Right lobe of liver (tissue), 6 donors: ENCODE results near the gene ATP11C. TPM values are rescaled to one million over a fixed set of nuclear protein-coding genes. Genes with fewer than 3 reads are reported as not detected.

Experiments used
- ATAC-seq, 4 donors: fragments of 200-7000 bp; cut with Tn5 transposase; one replicate each; pipeline ENCODE4 v1.9.1; 2020; ENCODE audit warnings: mild to moderate bottlenecking in 4 of 4, moderate library complexity in 4 of 4
- DNase-seq, 3 donors: peaks; one replicate each; pipeline ENCODE4 v3.0.0-alpha.2; 2020
- H3K27ac ChIP-seq, 3 donors: fragments of 200-600 bp; one replicate each; pipeline ENCODE4 v1.8.0; 2022
- H3K27me3 ChIP-seq, 2 donors: fragments of 200-600 bp; one replicate each; pipeline ENCODE4 v1.8.0; 2022
- H3K36me3 ChIP-seq, 4 donors: fragments of 200-600 bp; sonication (generic) in 1 of 4; one replicate each; pipeline versions ENCODE4 v1.5.1 to v1.8.0; 2017 to 2022; ENCODE audit warnings: control low read depth in 1 of 4
- H3K4me1 ChIP-seq, 4 donors: fragments of 200-600 bp; sonication (generic) in 1 of 4; one replicate each; pipeline versions ENCODE4 v1.5.1 to v1.8.0; 2017 to 2022; ENCODE audit warnings: control low read depth in 1 of 4
- H3K4me3 ChIP-seq, 3 donors: fragments of 200-600 bp; one replicate each; pipeline ENCODE4 v1.8.0; 2022
- H3K9me3 ChIP-seq, 4 donors: fragments of 200-600 bp; sonication (generic) in 1 of 4; one replicate each; pipeline versions ENCODE4 v1.5.1 to v1.8.0; 2017 to 2022; ENCODE audit warnings: control low read depth in 1 of 4
- CTCF ChIP-seq, 4 donors: fragments of 200-600 bp in 3 of 4; fragments of 450-650 bp in 1 of 4; IDR thresholded peaks; one replicate each; pipeline versions ENCODE4 v1.5.1 to v1.8.0; 2016 to 2022; ENCODE audit warnings: antibody characterized with exemption in 4 of 4, mild to moderate bottlenecking in 2 of 4
- POLR2A ChIP-seq: fragments of 450-650 bp; IDR thresholded peaks from one replicate; pipeline ENCODE4 v1.6.1; 2017; ENCODE audit warnings: antibody characterized with exemption, mild to moderate bottlenecking
- WGBS: methylation state at CpG from one replicate; pipeline ENCODE4 v1.1.6; 2018; ENCODE audit warnings: low coverage, low lambda C conversion rate; ENCODE audit not compliant: insufficient coverage; ENCODE audit errors: missing lambda C conversion rate; 5-methylcytosine and 5-hydroxymethylcytosine counted together
- intact Hi-C, 2 donors: fragments of 100-400 bp; cut with DNase I; formaldehyde crosslinking; loops; one replicate each; pipeline versions ENCODE4 v1.11.2 to v1.14.1; 2022
- total RNA-seq, 6 experiments: library from RNA; depleted of rRNA in 2 of 6; stranded (reverse); fragments of >200 nt in 2 of 6; fragmentation: NEBNext Ultra II Directional in 3 of 6; extraction: Animal tissue kit (Norgen Biotek cat#: 25700) in 3 of 6; gene quantifications; one replicate each; pipeline versions ENCODE4 v1.1.0 to v1.2.4, GENCODE V29; 2016 to 2023
- donor health status: DM: no; HTN: yes; CAD: no.
- donor health status: DM: no; HTN: no; CAD: no.
- donor health status: DM: no; HTN: no; CAD: no.
- donor health status: DM: no; HTN: yes; CAD: no.
- donor health status: DM: no; HTN: yes; CAD: no.

ATP11C gene
- total RNA-seq, 6 experiments from 2014 or later = 21.4 to 34.0 (median 29.1) TPM

- TF ChIP-seq CTCF (IDR thresholded peaks at IDR 0.05) (no peak), POLR2A (no peak)
- H3K27ac ChIP-seq = no peak overlapping the region
- 77% methylated on average over 6 of the region's 7 CpGs for WGBS
- DNase-seq = no peak
- ATAC-seq = no peak
- H3K9me3 ChIP-seq = no peaks in the 10 kb centered on the region
- no peaks in the 10 kb centered on the region for H3K4me1 ChIP-seq
- intact Hi-C loops = no loop called here
- peaks cover 0 to 4% (median 0%) of the 10 kb centered on the region in 4 donors for H3K36me3 ChIP-seq
- H3K4me3 ChIP-seq = no peak overlapping the region
- no peaks in the 10 kb centered on the region for H3K27me3 ChIP-seq
Measured at GRCh38 chrX:139820358-139820984, 112.4 kb downstream of the ATP11C start.

GRCh38 chrX:139816204-139816603 lies 116.6 kb downstream of the ATP11C start:
- H3K4me3 ChIP-seq = no peak overlapping the region
- intact Hi-C loops = no loop called here

GRCh38 chrX:139815771-139816170 lies 117.1 kb downstream of the ATP11C start:
- Histone ChIP-seq H3K4me1 (no peaks in the 10 kb centered on the region), H3K9me3 (no peaks in the 10 kb centered on the region), H3K27ac (no peak overlapping the region), H3K36me3 (peaks cover 0 to 6% (median 0%) of the 10 kb centered on the region in 4 donors), H3K4me3 (no peak overlapping the region), H3K27me3 (no peaks in the 10 kb centered on the region)
- no peak for DNase-seq
- WGBS = 65% methylated on average over 1 of the region's 1 CpG
- intact Hi-C loops = no loop called here
- no peak for TF ChIP-seq POLR2A
- no peak for TF ChIP-seq CTCF (IDR thresholded peaks at IDR 0.05)
- no peak for ATAC-seq

More at GRCh38 chrX:139816204-139816603, 116.6 kb downstream of the ATP11C start:
- ATAC-seq = no peak
- no peaks in the 10 kb centered on the region for H3K27me3 ChIP-seq
- WGBS = 39% methylated on average over 2 of the region's 2 CpGs
- H3K36me3 ChIP-seq = peaks cover 0 to 6% (median 0%) of the 10 kb centered on the region in 4 donors
- no peak overlapping the region for H3K27ac ChIP-seq
- TF ChIP-seq CTCF (IDR thresholded peaks at IDR 0.05) (no peak), POLR2A (no peak)
- H3K9me3 ChIP-seq = no peaks in the 10 kb centered on the region
- DNase-seq = no peak
- no peaks in the 10 kb centered on the region for H3K4me1 ChIP-seq

GRCh38 chrX:139811942-139812629 lies 120.8 kb downstream of the ATP11C start:
- intact Hi-C loops = no loop called here
- Histone ChIP-seq H3K27ac (no peak overlapping the region), H3K4me1 (no peaks in the 10 kb centered on the region), H3K27me3 (no peaks in the 10 kb centered on the region), H3K4me3 (no peak overlapping the region), H3K36me3 (peaks cover 0 to 3% (median 0%) of the 10 kb centered on the region in 4 donors), H3K9me3 (no peaks in the 10 kb centered on the region)
- no peak for DNase-seq
- ATAC-seq = no peak
- 52% methylated on average over 6 of the region's 6 CpGs for WGBS
- TF ChIP-seq CTCF (IDR thresholded peaks at IDR 0.05) = no peak
